Neural cell (in vitro differentiated cells): ENCODE data around the gene LSM14B. TPM values are rescaled to one million over a fixed set of nuclear protein-coding genes. Genes with fewer than 3 reads are reported as not detected.

Source experiments
- H2AFZ ChIP-seq: fragments of 200-600, 300-800 bp; sonication (generic), shearing (Covaris generic); 2 replicates; pipeline ENCODE4 v1.6.0; 2014; ENCODE audit warnings: low read depth, mild to moderate bottlenecking, antibody characterized with exemption, low read length, moderate library complexity
- H3F3A ChIP-seq: fragments of 200-600 bp; shearing (Covaris generic); 2 replicates; pipeline ENCODE4 v1.6.1; 2016; ENCODE audit warnings: mild to moderate bottlenecking, moderate library complexity, mixed read lengths, antibody characterized with exemption, low read length; ENCODE audit not compliant: insufficient read depth, poor library complexity, severe bottlenecking
- H3K27ac ChIP-seq: fragments of 200-600, 300-800 bp; sonication (generic), shearing (Covaris generic); 2 replicates; pipeline ENCODE4 v1.5.1; 2014; ENCODE audit warnings: mild to moderate bottlenecking, low read length, moderate library complexity
- H3K27me3 ChIP-seq: fragments of 300-800, 200-600 bp; sonication (generic), shearing (Covaris generic); 2 replicates; pipeline ENCODE4 v1.6.0; 2014; ENCODE audit warnings: mild to moderate bottlenecking, low read depth, low read length, moderate library complexity; ENCODE audit not compliant: insufficient read depth
- H3K36me3 ChIP-seq: fragments of 300-800, 200-600 bp; sonication (generic), shearing (Covaris generic); 2 replicates; pipeline ENCODE4 v1.5.1; 2014; ENCODE audit warnings: mild to moderate bottlenecking, antibody characterized with exemption, low read length, moderate library complexity; ENCODE audit not compliant: insufficient read depth
- H3K4me2 ChIP-seq: fragments of 300-800, 200-600 bp; sonication (generic), shearing (Covaris generic); 2 replicates; pipeline ENCODE4 v1.6.0; 2014; ENCODE audit warnings: mild to moderate bottlenecking, low read length
- H3K4me3 ChIP-seq: fragments of 300-800, 200-600 bp; sonication (generic), shearing (Covaris generic); 2 replicates; pipeline ENCODE4 v1.5.1; 2014; ENCODE audit warnings: mild to moderate bottlenecking, low read length, moderate library complexity
- H3K79me2 ChIP-seq: fragments of 200-600 bp; shearing (Covaris generic); replicated peaks from 2 replicates; pipeline ENCODE4 v1.6.0; 2014; ENCODE audit warnings: mild to moderate bottlenecking, low read length, moderate library complexity; ENCODE audit not compliant: insufficient read depth
- H3K9ac ChIP-seq: fragments of 300-800, 200-600 bp; sonication (generic), shearing (Covaris generic); 2 replicates; pipeline ENCODE4 v1.6.1; 2016; ENCODE audit warnings: mild to moderate bottlenecking, low read length, mixed read lengths
- H3K9me2 ChIP-seq: fragments of 200-600 bp; shearing (Covaris generic); 2 replicates; pipeline ENCODE4 v1.6.1; 2016; ENCODE audit warnings: mild to moderate bottlenecking, low read length, mixed read lengths; ENCODE audit not compliant: insufficient read depth
- H3K9me3 ChIP-seq: fragments of 200-600, 300-800 bp; sonication (generic), shearing (Covaris generic); 2 replicates; pipeline ENCODE4 v1.6.1; 2016; ENCODE audit warnings: mild to moderate bottlenecking, mixed run types, low read length, moderate library complexity, mixed read lengths
- H4K20me1 ChIP-seq: fragments of 200-600 bp; shearing (Covaris generic); 2 replicates; pipeline ENCODE4 v1.6.1; 2016; ENCODE audit warnings: mild to moderate bottlenecking, mixed run types; ENCODE audit not compliant: insufficient read depth
- CTCF ChIP-seq: fragments of 450-650 bp; IDR thresholded peaks from 2 replicates; pipeline ENCODE4 v1.5.1; 2014; ENCODE audit warnings: antibody characterized with exemption, mild to moderate bottlenecking, moderate library complexity; ENCODE audit not compliant: poor library complexity, severe bottlenecking
- EP300 ChIP-seq: fragments of 450-650 bp; conservative IDR thresholded peaks from 2 replicates; pipeline ENCODE4 v1.6.1; 2014; ENCODE audit warnings: antibody characterized with exemption, mild to moderate bottlenecking, moderate library complexity; ENCODE audit not compliant: poor library complexity, severe bottlenecking
- EZH2 ChIP-seq: fragments of 200-600, 300-800 bp; shearing (Covaris generic), sonication (generic); IDR thresholded peaks from 2 replicates; pipeline ENCODE4 v1.6.1; 2014; ENCODE audit warnings: antibody characterized with exemption, low read length, borderline replicate concordance, mild to moderate bottlenecking; ENCODE audit not compliant: insufficient read depth, poor library complexity, severe bottlenecking
- MXI1 ChIP-seq: fragments of 450-650 bp; conservative IDR thresholded peaks from 2 replicates; pipeline ENCODE4 v1.6.1; 2014; ENCODE audit warnings: antibody characterized with exemption, mild to moderate bottlenecking; ENCODE audit not compliant: poor library complexity, severe bottlenecking
- POLR2AphosphoS5 ChIP-seq: IDR thresholded peaks from 2 replicates; pipeline ENCODE4 v1.6.1; 2012
- RAD21 ChIP-seq: fragments of 450-650 bp; conservative IDR thresholded peaks from 2 replicates; pipeline ENCODE4 v1.6.1; 2014; ENCODE audit warnings: antibody characterized with exemption, mild to moderate bottlenecking, moderate library complexity
- REST ChIP-seq: IDR thresholded peaks from 2 replicates; pipeline ENCODE4 v1.6.1; 2012; ENCODE audit warnings: borderline replicate concordance
- SMC3 ChIP-seq: fragments of 450-650 bp; conservative IDR thresholded peaks from 2 replicates; pipeline ENCODE4 v1.6.1; 2014; ENCODE audit warnings: antibody characterized with exemption, mild to moderate bottlenecking, moderate library complexity; ENCODE audit not compliant: poor library complexity
- TAF1 ChIP-seq: IDR thresholded peaks from 2 replicates; pipeline ENCODE4 v1.6.1; 2012; ENCODE audit warnings: low read depth
- polyA plus RNA-seq: library from polyadenylated mRNA; depleted of rRNA; stranded (reverse); fragments of >200 nt; gene quantifications from 2 replicates; pipeline ENCODE4 v1.2.3, GENCODE V29; 2014

LSM14B gene
- polyA plus RNA-seq, 1 donor from 2014 or later: 213 TPM

- TF ChIP-seq SMC3: no peak
- TF ChIP-seq POLR2AphosphoS5: no peak
- TF ChIP-seq RAD21: no peak
- TF ChIP-seq EP300: no peak
- no peak for TF ChIP-seq EZH2
- no peak for TF ChIP-seq REST
- no peak for TF ChIP-seq CTCF
- no peak for TF ChIP-seq TAF1
- peaks cover 6% of the 10 kb centered on the region for H3F3A ChIP-seq
- no peak overlapping the region for H3K27ac ChIP-seq
- H3K27me3 ChIP-seq: no peaks in the 10 kb centered on the region
- H3K9ac ChIP-seq: no peak overlapping the region
- no peaks in the 10 kb centered on the region for H3K9me3 ChIP-seq
- H3K79me2 ChIP-seq: peaks cover 29% of the 10 kb centered on the region
- H2AFZ ChIP-seq: no peak overlapping the region
- no peaks in the 10 kb centered on the region for H3K9me2 ChIP-seq
- H3K4me2 ChIP-seq: no peak overlapping the region
- H3K36me3 ChIP-seq: no peaks in the 10 kb centered on the region
- no peak overlapping the region for H3K4me3 ChIP-seq
- peaks cover 14% of the 10 kb centered on the region for H4K20me1 ChIP-seq
Observed at GRCh38 chr20:62126141-62126540, 3.9 kb downstream of the LSM14B start.

- Histone ChIP-seq H3F3A (peaks cover 4% of the 10 kb centered on the region), H3K4me2 (no peak overlapping the region), H3K79me2 (peaks cover 29% of the 10 kb centered on the region), H3K9me3 (no peaks in the 10 kb centered on the region), H4K20me1 (peaks cover 18% of the 10 kb centered on the region), H3K9me2 (no peaks in the 10 kb centered on the region), H3K9ac (no peak overlapping the region), H3K4me3 (no peak overlapping the region), H2AFZ (no peak overlapping the region), H3K27ac (no peak overlapping the region), H3K27me3 (no peaks in the 10 kb centered on the region), H3K36me3 (no peaks in the 10 kb centered on the region)
- TF ChIP-seq TAF1: no peak
- TF ChIP-seq EZH2: no peak
- TF ChIP-seq EP300: no peak
- TF ChIP-seq REST: no peak
- TF ChIP-seq SMC3: no peak
- no peak for TF ChIP-seq MXI1
- no peak for TF ChIP-seq CTCF
- no peak for TF ChIP-seq RAD21
- no peak for TF ChIP-seq POLR2AphosphoS5
Observed at GRCh38 chr20:62127799-62128198, 5.5 kb downstream of the LSM14B start.
